Uterus (tissue), 2 donors: ENCODE results near the gene LMO3.

Experiments
- CTCF ChIP-seq, 4 experiments: fragments of 200-600 bp in 2 of 4; fragments of 450-650 bp in 2 of 4; sonication (generic) in 2 of 4; IDR thresholded peaks; one replicate each; pipeline ENCODE4 v1.5.1; 2016 to 2019; ENCODE audit warnings: antibody characterized with exemption in 4 of 4, mild to moderate bottlenecking in 2 of 4, moderate library complexity in 1 of 4
- POLR2A ChIP-seq, 2 donors: fragments of 450-650 bp; IDR thresholded peaks; one replicate each; pipeline ENCODE4 v1.6.1; 2016; ENCODE audit warnings: antibody characterized with exemption in 2 of 2, mild to moderate bottlenecking in 1 of 2, moderate library complexity in 1 of 2

DNA sequence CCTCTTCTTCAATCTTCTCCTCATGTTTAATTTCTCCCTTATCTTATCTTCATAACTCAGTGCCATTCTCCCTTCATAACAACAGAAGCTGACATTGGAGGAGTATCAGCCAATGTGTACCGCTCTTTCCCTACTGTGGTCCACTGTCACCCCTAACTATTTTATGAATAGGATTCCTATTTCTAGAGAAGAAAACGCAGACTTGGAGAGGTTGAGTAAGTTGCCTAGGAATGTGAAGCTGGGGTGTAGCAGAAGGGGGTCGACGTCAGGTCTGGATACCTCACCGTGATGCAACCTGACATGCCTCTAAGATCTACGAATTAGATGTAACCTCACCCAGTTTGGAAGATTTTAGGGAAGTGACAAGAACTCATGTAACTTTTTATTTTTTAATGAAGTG, 17.1 kb downstream of the LMO3 start:
- TF ChIP-seq CTCF (IDR thresholded peaks at IDR 0.05) (no peak), POLR2A (IDR thresholded peaks at IDR 0.05) (no peak)
